ENCODE data around the gene DSCAM.
"Not testable (repeated sequence)": the region's sequence is repeated elsewhere in the genome, so short reads cannot be mapped to it uniquely, and the experiment has no call there.

DSCAM gene

GRCh38 chr21:40516335-40516734 lies 330.6 kb downstream of the DSCAM start:
- no peak for DNase-seq

DNA sequence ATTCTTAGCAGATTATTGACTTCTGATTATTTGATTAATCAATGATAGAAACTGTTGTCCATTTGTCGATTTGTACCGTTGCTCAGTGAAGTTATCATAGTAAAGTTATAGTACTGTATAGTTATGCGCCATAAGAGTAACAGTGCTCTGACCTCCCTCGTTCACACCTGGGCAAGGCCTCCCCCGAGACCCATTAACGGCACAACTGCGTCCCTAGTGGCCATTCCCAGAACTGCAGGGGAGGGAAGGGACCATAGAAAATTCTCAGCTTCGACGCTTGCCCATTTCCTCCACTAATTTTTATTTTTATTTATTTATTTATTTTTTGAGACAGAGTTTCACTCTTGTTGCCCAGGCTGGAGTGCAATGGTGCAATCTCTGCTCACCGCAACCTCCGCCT lies 334.4 kb downstream of the DSCAM start:
- no peak for DNase-seq

DNA sequence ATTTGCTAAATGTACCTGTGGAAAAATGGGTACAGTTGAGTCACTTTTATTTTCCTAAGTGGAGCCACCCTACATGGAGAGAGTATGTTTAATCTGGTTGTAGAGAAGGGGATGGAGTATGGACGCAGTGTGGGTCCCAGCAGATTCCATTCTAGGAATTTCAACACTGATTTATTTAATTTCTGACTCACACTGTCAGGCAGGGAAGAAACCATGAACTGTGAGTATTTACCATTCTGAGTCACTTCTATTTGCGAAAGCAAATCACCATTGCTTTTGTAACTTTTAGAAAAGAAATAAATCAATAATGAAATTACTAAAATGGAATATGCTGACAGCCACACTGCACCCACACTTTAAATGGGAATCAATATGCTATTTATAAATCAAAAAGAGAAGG lies 339.0 kb downstream of the DSCAM start:
- no peak for DNase-seq

DNA sequence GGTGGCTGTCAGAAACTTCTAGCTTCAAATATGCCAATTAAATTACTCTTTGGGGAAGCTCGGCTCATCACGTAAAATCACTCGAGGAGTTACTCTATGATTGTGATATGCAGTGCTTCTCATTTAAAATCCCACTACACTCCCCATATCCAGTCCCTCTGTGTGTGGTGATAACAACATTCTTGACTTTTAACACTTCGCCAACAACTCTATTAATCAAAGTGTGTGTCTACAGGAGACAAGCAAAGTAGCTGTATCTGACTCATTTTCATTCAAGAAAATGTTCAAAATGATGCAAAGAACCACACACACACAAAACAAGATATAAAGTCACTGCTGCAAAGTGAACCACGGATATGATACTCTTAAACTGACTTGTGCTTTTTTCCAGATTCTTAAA lies 341.3 kb downstream of the DSCAM start:
- no peak for DNase-seq

DNA sequence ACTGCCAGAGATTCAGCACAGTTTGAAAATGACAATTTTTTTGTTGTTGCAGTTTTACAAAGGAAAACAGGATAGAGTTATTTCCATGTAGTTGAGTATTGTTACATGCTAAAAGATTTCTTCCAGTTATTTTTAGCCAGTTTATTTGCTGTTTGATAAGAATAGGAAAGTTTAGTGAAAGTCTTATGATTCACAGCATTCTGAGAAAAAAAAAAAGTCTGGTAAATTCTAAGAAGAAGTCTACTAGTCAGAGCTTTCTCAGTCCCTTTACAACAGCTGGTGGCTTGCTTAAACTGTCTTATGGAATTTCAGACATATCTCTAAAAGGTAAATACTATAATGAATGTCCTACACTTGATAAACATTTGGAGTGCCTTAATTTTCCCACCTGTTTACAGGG lies 341.7 kb downstream of the DSCAM start:
- DNase-seq = no peak

- no peak for DNase-seq
Observed at GRCh38 chr21:40504825-40505224, 342.1 kb downstream of the DSCAM start.

DNA sequence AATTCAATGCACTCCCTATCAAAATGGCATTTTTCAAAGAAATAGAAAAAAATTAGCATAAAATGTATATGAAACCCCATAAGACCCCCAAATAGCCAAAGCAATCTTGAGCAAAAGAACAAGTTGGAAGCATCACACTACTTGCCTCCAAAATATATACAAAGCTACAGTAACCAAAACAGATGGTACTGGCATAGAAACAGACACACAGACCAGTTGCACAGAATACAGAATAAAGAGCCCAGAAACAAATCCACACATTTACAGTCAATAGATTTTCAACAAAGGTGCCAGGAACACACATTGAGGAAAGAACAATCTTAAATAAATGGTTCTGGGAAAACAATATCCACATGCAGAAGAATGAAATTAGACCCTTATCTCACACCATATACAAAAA lies 350.8 kb downstream of the DSCAM start:
- no peak for DNase-seq

GRCh38 chr21:40490408-40490807 lies 356.6 kb downstream of the DSCAM start:
- DNase-seq = no peak

DNA sequence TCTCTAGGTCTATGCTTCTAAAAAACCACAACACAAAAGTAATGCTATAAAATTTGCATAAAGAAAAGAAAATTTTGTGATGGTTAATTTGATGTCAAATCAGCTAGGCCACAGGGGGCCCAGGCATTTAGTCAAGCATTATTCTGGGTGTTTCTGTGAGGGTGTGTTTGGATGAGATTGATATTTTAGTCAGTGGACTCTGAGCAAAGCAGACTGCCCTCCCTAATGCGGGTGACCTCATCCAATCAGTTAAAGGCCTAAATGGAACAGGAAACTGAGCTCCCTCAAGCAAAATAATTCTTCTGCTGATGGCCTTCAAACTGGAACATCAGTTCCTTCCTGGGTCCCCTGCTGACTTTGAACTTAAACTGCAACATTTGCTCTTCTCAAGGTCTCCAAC lies 358.0 kb downstream of the DSCAM start:
- no peak for DNase-seq

DNA sequence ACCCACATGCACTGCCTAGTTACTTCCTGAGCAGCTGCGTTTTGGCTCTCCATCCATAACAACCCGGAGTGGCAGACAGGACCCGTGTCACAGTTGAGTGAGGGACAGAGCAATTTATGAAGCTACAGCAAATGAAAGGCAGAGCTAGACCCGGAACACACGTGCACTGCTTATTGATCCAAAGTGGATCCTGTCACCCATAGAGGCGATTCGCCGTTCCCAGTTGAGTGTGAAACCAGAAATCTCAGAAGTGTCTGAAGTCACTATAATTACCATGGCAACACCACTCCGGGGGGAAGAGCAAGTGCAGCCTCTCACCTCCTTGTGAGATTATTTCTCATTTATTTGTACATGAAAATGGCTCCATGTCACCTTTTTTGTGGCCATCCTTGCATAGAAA lies 365.2 kb downstream of the DSCAM start:
- no peak for DNase-seq

DNA sequence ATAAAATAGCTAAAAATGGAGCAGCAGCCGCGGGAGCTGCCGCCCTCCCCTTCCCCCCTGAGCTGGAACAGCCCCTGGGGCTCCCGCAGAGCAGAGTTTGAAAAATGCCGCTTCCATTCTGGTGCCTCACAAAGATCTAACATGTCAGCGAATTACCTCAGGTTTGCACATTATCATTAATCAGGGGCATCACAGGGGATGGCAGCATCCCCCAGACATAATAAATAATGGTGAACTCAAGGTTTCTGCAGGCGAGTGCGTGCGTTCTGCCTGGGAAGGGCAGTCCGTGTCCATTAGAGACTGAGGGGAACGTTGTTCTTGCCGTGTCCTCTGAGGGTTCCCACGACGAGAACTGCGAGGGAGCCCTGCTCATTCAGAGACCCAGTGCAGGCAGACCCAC lies 372.4 kb downstream of the DSCAM start:
- DNase-seq = no peak

DNA sequence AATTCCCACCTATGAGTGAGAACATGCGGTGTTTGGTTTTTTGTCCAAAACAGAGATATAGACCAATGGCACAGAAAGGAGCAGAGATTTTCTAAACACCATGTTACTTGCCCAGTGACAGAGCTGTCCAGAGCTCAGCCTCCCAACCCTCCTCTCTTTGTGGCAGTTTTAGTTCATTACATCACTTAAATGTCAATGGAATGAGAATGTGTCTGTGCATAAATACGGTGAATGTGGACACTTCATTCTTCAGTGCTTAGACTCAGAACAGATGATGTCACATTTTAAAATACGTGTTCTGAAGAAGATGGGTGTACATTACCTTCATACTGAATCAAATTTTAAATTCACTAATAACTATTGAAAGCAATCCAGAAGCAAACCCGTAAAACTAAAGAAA lies 374.9 kb downstream of the DSCAM start:
- DNase-seq = no peak

DNA sequence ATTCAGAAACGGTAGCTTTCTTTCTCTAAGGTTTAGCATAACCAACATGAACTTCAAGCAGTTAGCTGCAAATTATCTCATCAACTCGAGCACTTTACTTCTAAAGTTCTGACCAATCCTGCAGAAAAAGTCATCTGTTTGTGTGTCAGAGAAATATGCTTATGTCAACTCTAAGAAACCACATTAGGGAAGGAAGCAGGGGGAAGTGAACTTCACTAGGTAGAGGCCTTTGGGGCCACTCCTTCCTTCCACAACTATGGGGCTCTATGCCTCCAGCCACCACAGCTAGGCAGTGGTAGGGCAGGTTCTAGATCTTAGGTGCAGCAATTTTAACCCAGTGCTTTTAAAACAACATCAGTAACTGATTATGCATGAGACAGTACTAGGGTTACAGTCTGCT lies 375.9 kb downstream of the DSCAM start:
- no peak for DNase-seq

GRCh38 chr21:40466893-40467483 lies 380.0 kb downstream of the DSCAM start:
- DNase-seq = no peak

DNA sequence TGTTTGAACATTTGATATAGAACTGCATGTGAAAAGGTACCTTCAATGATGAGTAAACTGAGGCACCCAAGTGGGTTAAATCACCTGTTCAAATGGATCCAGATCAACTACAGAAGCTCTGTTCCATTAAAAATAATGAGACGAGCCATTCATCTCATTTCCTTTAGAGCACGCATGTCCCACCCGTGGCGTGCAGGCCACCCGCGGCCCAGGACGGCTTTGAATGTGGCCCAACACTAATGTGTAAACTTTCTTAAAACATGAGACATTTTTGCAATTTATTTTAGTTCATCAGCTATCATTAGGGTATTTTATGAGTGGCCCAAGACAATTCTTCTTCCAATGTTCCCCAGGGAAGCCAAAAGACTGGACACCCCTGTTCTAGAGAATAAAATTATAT lies 381.6 kb downstream of the DSCAM start:
- DNase-seq = no peak

DNA sequence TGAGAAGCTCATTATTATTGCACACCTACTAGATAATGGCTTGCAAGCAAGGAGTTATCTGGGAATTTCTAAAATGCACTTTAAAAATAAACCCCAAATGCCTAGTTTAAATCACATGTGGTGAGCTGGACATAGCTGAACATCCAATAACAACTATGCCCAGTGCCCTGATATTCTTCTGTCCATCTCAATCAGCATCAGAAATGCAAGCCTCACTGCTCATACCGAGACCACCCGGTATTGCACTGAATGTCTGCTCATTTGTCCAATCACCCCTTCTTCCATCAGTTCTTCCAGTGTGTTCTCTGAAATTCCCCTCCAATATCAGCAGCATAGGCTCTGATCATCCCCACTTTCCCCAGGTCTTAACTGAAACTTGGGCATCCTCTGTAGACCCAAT lies 383.8 kb downstream of the DSCAM start:
- no peak for DNase-seq

GRCh38 chr21:40461008-40461407 lies 385.9 kb downstream of the DSCAM start:
- no peak for DNase-seq

- no peak for DNase-seq
Observed at GRCh38 chr21:40457741-40458140, 389.2 kb downstream of the DSCAM start.

GRCh38 chr21:40454057-40454456 lies 392.9 kb downstream of the DSCAM start:
- DNase-seq = no peak

GRCh38 chr21:40453183-40453582 lies 393.8 kb downstream of the DSCAM start:
- no peak for DNase-seq

GRCh38 chr21:40452548-40452947 lies 394.4 kb downstream of the DSCAM start:
- DNase-seq = no peak

GRCh38 chr21:40447016-40447415 lies 399.9 kb downstream of the DSCAM start:
- DNase-seq = no peak

GRCh38 chr21:40445349-40445921 lies 401.5 kb downstream of the DSCAM start:
- DNase-seq = no peak

DNA sequence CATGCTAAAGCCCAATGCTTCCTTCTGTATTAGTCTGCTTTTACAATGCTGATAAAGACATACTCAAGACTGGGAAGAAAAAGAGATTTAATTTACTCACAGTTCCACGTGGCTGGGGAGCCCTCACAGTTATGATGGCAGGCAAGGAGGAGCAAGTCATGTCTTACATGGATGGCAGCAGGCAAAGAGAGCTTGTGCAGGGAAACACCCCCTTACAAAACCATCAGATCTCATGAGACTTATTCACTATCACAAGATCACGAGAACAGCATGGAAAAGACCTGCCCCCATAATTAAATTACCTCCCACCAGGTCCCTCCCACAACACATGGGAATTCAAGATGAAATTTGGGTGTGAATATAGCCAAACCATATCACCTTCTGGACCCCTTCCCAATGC lies 407.4 kb downstream of the DSCAM start:
- DNase-seq = not testable (repeated sequence)

DNA sequence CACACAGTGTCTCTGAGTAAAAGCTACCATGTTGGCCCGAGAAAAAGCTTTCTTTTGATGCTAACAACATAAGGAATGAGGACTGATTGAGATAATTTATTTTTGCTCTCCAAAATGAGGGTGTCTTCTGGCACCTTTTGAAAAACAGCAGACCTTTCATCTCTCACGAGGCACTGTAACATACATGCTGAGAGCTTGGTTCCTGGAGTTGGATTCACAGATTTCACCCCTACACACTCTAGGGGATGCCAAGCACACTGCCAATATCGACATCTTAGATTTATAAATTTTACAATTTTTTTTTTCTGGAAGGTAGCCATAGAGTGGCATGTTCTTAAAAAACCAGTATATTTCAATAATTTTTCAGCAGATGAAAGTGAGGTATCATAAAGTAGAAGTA lies 408.3 kb downstream of the DSCAM start:
- DNase-seq = no peak

GRCh38 chr21:40436261-40436660 lies 410.7 kb downstream of the DSCAM start:
- DNase-seq = no peak
